ENCODE results near the gene CAMTA1. TPM values are rescaled to one million over a fixed set of nuclear protein-coding genes. Genes with fewer than 3 reads are reported as not detected.

Gene CAMTA1
- total and polyA plus RNA-seq, 12 donors, result 123 to 265 (median 142) TPM

GRCh38 chr1:7590426-7590790 lies 805.2 kb downstream of the CAMTA1 start:
- H3K36me3 ChIP-seq, result no peaks in the 10 kb centered on the region
- no peak overlapping the region for H3K4me3 ChIP-seq
- no peaks in the 10 kb centered on the region for H3K9me3 ChIP-seq
- no peak for DNase-seq
- H3K27ac ChIP-seq, result no peak overlapping the region
- TF ChIP-seq CTCF (IDR thresholded peaks at IDR 0.05), result no peak
- 82 to 83% methylated on average over 4 of the region's 4 CpGs for WGBS, 2 donors
- no peak for ATAC-seq
- H3K4me1 ChIP-seq, result peaks cover 0 to 12% (median 9%) of the 10 kb centered on the region in 9 donors
- no peaks in the 10 kb centered on the region for H3K27me3 ChIP-seq
- intact Hi-C loops (cut with DNase I), result no loop called here

- DNase-seq (no peak), ATAC-seq (no peak)
- 93% methylated on average over 10 of the region's 10 CpGs for WGBS, 2 donors
- Histone ChIP-seq H3K4me1 (peaks cover 0 to 2% (median under 1%) of the 10 kb centered on the region in 9 donors), H3K27me3 (no peaks in the 10 kb centered on the region), H3K9me3 (no peaks in the 10 kb centered on the region), H3K36me3 (no peaks in the 10 kb centered on the region), H3K27ac (no peak overlapping the region), H3K4me3 (no peak overlapping the region)
- intact Hi-C loops (cut with DNase I), result no loop called here
- TF ChIP-seq CTCF (IDR thresholded peaks at IDR 0.05), result no peak
Observed at GRCh38 chr1:7591565-7591964, 806.3 kb downstream of the CAMTA1 start.

- DNase-seq, result no peak
- H3K27ac ChIP-seq, result no peak overlapping the region
- no peak overlapping the region for H3K4me3 ChIP-seq
- ATAC-seq, result no peak
- no peaks in the 10 kb centered on the region for H3K9me3 ChIP-seq
- intact Hi-C loops (cut with DNase I), result no loop called here
- H3K36me3 ChIP-seq, result no peaks in the 10 kb centered on the region
- no peaks in the 10 kb centered on the region for H3K27me3 ChIP-seq
- no peaks in the 10 kb centered on the region for H3K4me1 ChIP-seq
- TF ChIP-seq CTCF (IDR thresholded peaks at IDR 0.05), result no peak
- whole genome bisulfite sequencing, 2 donors, result 92% methylated on average over 14 of the region's 14 CpGs
Observed at GRCh38 chr1:7592120-7592798, 807.0 kb downstream of the CAMTA1 start.

DNA sequence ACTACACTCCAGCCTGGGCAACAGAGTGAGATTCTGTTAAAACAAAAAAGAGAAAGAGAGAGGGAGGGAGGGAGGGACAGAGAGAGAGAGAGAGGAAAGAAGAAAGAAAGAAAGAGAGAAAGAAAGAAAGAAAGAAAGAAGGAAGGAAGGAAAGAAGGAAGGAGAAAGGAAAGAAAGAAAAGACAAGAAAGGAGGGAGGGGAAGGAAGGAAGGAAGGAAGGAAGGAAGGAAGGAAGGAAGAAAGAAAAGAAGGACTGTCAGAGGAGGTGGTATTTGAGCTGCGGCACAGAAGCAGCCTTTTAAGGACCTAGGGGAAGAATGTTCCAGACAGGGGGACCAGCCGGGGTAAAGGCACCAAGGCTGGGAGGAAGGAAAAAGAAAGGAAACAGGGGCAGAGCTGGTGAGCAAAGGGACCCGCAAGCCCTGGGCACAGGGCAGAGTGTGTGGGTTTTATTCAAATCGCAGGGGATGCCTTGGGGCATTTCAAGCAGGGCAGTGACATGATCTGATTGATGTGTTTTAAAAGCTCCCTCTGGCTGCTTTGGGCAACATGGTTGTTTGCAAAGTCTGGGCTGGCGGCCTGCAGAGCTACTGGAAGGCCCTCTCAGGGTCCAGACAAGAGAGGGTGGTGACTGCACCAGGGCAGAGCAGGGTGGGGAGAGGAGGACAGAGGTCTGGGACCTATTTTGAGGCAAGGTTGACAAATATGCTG lies 808.9 kb downstream of the CAMTA1 start:
- Histone ChIP-seq H3K4me3 (no peak overlapping the region), H3K27ac (no peak overlapping the region), H3K36me3 (no peaks in the 10 kb centered on the region), H3K9me3 (peaks cover 0 to 4% (median 0%) of the 10 kb centered on the region in 11 donors), H3K4me1 (no peaks in the 10 kb centered on the region), H3K27me3 (no peaks in the 10 kb centered on the region)
- no peak for ATAC-seq
- no peak for TF ChIP-seq CTCF (IDR thresholded peaks at IDR 0.05)
- no peak for DNase-seq
- intact Hi-C loops (cut with DNase I), result no loop called here
- 66 to 79% methylated on average over 5 of the region's 5 CpGs for WGBS, 2 donors
